ENCODE results near the gene C19orf47. TPM values are rescaled to one million over a fixed set of nuclear protein-coding genes. Genes with fewer than 3 reads are reported as not detected.

The C19orf47 gene
- total and polyA plus RNA-seq, 10 donors: 8.2 to 21.9 (median 13.0) TPM

GRCh38 chr19:40302224-40303011 lies 45.8 kb downstream of the C19orf47 start:
- peak; percentile 14 for DNase-seq
- 83 to 93% (median 91%) methylated on average over 6 of the region's 6 CpGs for WGBS, 5 donors
- intact Hi-C loops (cut with DNase I; ENCODE audit: low total_unique reads): no loop called here
- H3K9me3 ChIP-seq: no peaks in the 10 kb centered on the region
- no peaks in the 10 kb centered on the region for H3K27me3 ChIP-seq (replicated peaks in 1 of 7)
- H3K4me1 ChIP-seq: peaks cover 0 to 10% (median 2%) of the 10 kb centered on the region in 6 donors
- H3K27ac ChIP-seq: no peak overlapping the region
- H3K36me3 ChIP-seq: no peaks in the 10 kb centered on the region
- no peak for TF ChIP-seq POLR2AphosphoS5 (IDR thresholded peaks at IDR 0.05)
- TF ChIP-seq CTCF (IDR thresholded peaks at IDR 0.05 in 8 of 11, conservative IDR thresholded peaks at IDR 0.05 in 3 of 11): no peak
- TF ChIP-seq POLR2A (IDR thresholded peaks at IDR 0.05): no peak
- no peak overlapping the region for H3K4me3 ChIP-seq

GRCh38 chr19:40300668-40301067 lies 47.5 kb downstream of the C19orf47 start:
- TF ChIP-seq CTCF (IDR thresholded peaks at IDR 0.05 in 8 of 11, conservative IDR thresholded peaks at IDR 0.05 in 3 of 11): no peak
- TF ChIP-seq POLR2A (IDR thresholded peaks at IDR 0.05): no peak
- no peak for TF ChIP-seq POLR2AphosphoS5 (IDR thresholded peaks at IDR 0.05)
- Histone ChIP-seq H3K36me3 (no peaks in the 10 kb centered on the region), H3K27ac (no peak overlapping the region), H3K27me3 (replicated peaks in 1 of 7) (no peaks in the 10 kb centered on the region), H3K4me1 (peaks cover 0 to 9% (median 2%) of the 10 kb centered on the region in 6 donors), H3K4me3 (no peak overlapping the region), H3K9me3 (no peaks in the 10 kb centered on the region)
- intact Hi-C loops (cut with DNase I; ENCODE audit: low total_unique reads): no loop called here
- WGBS, 5 donors: 89 to 96% (median 94%) methylated on average over 4 of the region's 4 CpGs
- DNase-seq: no peak

- 65 to 78% (median 73%) methylated on average over 3 of the region's 3 CpGs for WGBS, 5 donors
- no peak for DNase-seq
- no peak for TF ChIP-seq CTCF (IDR thresholded peaks at IDR 0.05 in 8 of 11, conservative IDR thresholded peaks at IDR 0.05 in 3 of 11)
- no peak for TF ChIP-seq POLR2AphosphoS5 (IDR thresholded peaks at IDR 0.05)
- no peak for TF ChIP-seq POLR2A (IDR thresholded peaks at IDR 0.05)
Measured at GRCh38 chr19:40298026-40298425, 50.2 kb downstream of the C19orf47 start.

GRCh38 chr19:40294560-40294959 lies 53.6 kb downstream of the C19orf47 start:
- DNase-seq: no peak
- Histone ChIP-seq H3K27me3 (replicated peaks in 1 of 7) (no peaks in the 10 kb centered on the region), H3K4me3 (no peak overlapping the region), H3K4me1 (no peaks in the 10 kb centered on the region), H3K27ac (no peak overlapping the region), H3K36me3 (no peaks in the 10 kb centered on the region), H3K9me3 (no peaks in the 10 kb centered on the region)
- TF ChIP-seq CTCF (IDR thresholded peaks at IDR 0.05 in 8 of 11, conservative IDR thresholded peaks at IDR 0.05 in 3 of 11) (no peak), POLR2AphosphoS5 (IDR thresholded peaks at IDR 0.05) (no peak), POLR2A (IDR thresholded peaks at IDR 0.05) (no peak)
- intact Hi-C loops (cut with DNase I; ENCODE audit: low total_unique reads): no loop called here
- 89 to 95% (median 94%) methylated on average over 6 of the region's 6 CpGs for WGBS, 5 donors

More at GRCh38 chr19:40298026-40298425, 50.2 kb downstream of the C19orf47 start:
- Histone ChIP-seq H3K27me3 (replicated peaks in 1 of 7) (no peaks in the 10 kb centered on the region), H3K4me3 (no peak overlapping the region), H3K4me1 (no peaks in the 10 kb centered on the region), H3K27ac (no peak overlapping the region), H3K9me3 (no peaks in the 10 kb centered on the region), H3K36me3 (no peaks in the 10 kb centered on the region)
- intact Hi-C loops (cut with DNase I; ENCODE audit: low total_unique reads): no loop called here
